NB4 (cell line): ENCODE data around the gene KCTD19.

Source experiments
- DNase-seq: peaks from one replicate; pipeline ENCODE4 v3.0.0; 2010; ENCODE audit warnings: low read depth
- H3K4me3 ChIP-seq: one replicate; pipeline ENCODE4 v1.5.1; 2011; ENCODE audit warnings: mild to moderate bottlenecking, low read depth, low read length, moderate library complexity
- MYC ChIP-seq: IDR thresholded peaks from 2 replicates; pipeline ENCODE4 v1.6.1; 2011; ENCODE audit warnings: low read depth, low read length
- POLR2A ChIP-seq: IDR thresholded peaks from 2 replicates; pipeline ENCODE4 v1.6.1; 2011; ENCODE audit warnings: mild to moderate bottlenecking; ENCODE audit not compliant: insufficient read length; ENCODE audit errors: extremely low read depth
- TF ChIP-seq, protein P1 (sequence below): IDR thresholded peaks from 2 replicates; pipeline ENCODE4 v1.6.1; 2011; ENCODE audit warnings: low read depth, low read length
- TF ChIP-seq, protein P2 (sequence below): IDR thresholded peaks from one replicate; pipeline ENCODE4 v1.5.1; 2012; ENCODE audit warnings: low read depth, low read length

The KCTD19 gene

DNA sequence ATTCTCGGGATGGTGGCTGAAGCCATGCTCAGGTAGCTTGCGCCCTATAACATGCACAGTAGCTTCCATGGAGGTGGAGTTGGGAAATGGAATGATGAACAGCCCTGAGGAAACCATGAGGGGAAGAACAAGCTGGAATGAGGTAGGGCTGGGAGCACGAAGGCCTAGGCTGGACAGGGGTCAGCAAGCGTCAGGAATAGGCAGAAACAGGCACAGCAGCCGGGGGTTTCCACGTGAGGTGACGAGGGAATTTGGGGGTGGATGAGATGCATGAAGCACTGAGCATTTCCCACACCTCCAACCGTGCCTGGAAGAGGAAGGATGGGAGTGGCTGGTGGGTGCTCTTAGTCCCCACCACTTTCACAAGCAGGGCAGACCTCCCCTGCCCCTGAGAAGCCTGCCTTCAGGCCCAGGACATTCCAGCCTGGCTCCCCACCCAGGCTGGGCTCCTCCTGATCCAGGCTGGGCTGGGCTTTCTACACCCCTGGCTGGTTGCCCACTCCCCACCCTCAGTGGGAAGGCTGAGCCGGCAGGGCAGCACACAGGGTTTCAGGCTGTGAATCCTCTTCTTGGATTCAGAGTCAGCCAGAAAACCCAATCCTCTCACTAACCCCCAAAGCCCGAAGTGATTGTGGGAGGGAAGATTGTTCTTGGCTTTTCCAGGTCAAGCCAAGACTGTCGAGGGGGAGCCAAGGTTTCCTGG is 25.3 kb downstream of the KCTD19 start:
- no peak for DNase-seq
- no peak overlapping the region for H3K4me3 ChIP-seq
- TF ChIP-seq MYC: no peak

DNA sequence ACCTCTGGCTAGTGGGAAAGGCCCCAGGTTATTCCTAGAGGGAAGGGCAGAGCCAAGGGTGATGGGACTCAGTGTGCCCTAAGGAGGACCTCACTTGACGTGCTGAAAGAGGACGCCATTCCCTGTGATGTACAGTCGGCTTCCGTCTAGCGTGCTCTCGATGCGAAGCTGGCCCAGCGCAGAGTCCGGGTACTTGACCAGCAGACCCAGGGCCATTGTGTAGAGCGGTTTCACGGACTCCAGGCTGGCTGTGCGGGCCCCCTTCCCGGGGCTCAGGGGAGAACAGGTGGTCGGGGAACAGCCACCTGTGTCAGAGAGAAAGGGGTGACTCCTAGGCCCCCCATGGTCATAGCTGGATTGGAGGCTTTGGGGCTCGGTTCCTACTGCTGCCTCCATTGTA is 27.3 kb downstream of the KCTD19 start:
- DNase-seq: no peak
- TF ChIP-seq POLR2A (no peak), MYC (no peak)
- TF ChIP-seq, protein P1, sequence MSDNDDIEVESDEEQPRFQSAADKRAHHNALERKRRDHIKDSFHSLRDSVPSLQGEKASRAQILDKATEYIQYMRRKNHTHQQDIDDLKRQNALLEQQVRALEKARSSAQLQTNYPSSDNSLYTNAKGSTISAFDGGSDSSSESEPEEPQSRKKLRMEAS: no peak
- TF ChIP-seq, protein P2, sequence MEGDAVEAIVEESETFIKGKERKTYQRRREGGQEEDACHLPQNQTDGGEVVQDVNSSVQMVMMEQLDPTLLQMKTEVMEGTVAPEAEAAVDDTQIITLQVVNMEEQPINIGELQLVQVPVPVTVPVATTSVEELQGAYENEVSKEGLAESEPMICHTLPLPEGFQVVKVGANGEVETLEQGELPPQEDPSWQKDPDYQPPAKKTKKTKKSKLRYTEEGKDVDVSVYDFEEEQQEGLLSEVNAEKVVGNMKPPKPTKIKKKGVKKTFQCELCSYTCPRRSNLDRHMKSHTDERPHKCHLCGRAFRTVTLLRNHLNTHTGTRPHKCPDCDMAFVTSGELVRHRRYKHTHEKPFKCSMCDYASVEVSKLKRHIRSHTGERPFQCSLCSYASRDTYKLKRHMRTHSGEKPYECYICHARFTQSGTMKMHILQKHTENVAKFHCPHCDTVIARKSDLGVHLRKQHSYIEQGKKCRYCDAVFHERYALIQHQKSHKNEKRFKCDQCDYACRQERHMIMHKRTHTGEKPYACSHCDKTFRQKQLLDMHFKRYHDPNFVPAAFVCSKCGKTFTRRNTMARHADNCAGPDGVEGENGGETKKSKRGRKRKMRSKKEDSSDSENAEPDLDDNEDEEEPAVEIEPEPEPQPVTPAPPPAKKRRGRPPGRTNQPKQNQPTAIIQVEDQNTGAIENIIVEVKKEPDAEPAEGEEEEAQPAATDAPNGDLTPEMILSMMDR: no peak
- no peak overlapping the region for H3K4me3 ChIP-seq

DNA sequence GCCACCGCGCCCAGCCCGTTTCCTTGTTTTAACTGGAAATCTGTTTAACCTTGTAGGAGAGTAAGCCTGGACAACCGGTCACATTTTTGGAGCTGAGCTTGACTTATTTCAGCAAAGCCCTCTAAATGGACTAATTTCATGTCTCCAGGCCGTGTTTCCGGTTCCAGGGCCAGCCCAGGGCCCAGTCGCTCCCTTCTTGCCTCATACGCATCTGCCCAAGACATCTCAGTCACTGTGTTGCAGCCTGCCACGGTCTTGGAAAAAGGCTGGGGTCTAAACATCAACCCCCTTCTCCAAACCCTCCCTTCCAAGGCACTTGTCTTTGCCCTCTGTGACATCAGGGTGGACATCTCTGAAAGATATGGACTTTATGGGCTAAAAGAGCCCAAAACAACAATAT is 28.3 kb downstream of the KCTD19 start:
- DNase-seq: no peak
- TF ChIP-seq, protein P1: no peak
- TF ChIP-seq POLR2A (no peak), MYC (no peak)
- TF ChIP-seq, protein P2: no peak

DNA sequence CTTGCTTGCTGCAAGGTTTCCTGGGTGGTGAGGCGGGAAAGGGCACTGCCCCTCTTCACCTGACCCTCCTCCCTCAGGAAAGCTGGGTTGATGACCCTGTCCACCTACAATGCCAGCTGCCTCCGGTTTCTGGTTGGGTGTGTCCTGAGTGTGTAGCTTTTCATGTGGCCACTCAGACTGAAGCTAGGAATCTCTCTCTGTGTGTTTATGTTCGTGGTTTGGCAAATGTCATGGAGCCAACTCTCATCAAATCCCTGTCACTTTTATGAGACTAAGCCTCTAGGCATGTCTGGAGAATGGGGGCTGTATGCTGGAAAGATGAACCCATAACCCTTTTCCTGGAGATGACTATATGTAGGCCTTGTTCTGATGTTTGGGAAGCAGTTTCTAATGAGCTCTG is 30.1 kb downstream of the KCTD19 start:
- TF ChIP-seq, protein P2: no peak
- TF ChIP-seq POLR2A: no peak
- DNase-seq: no peak
- H3K4me3 ChIP-seq: no peak overlapping the region

More for the DNA sequence above, 28.3 kb downstream of the KCTD19 start:
- no peak overlapping the region for H3K4me3 ChIP-seq

DNA sequence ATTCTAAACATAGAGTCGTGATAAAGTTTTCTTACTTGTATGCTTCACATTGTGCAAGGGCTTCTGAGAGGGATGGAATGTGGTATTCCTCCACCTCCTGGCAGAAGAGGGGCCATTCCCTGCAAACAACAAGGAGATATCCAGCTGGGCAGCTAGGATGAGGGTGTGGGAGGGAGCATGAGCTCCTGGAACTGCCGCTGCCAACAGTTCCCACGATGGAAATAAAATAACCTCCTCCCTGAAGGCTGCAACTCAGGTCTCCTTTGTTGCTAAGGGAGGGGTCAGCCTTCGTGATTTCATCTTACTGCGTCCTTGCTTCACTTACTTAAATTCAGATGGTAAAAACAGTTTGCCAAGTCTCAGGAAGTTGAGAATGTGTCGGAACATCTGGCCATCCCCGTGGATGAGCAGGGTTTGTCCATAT is 31.6 kb downstream of the KCTD19 start:
- DNase-seq: no peak
- TF ChIP-seq, protein P2: no peak
- TF ChIP-seq, protein P1: no peak
- TF ChIP-seq POLR2A (no peak), MYC (no peak)
- H3K4me3 ChIP-seq: no peak overlapping the region

DNA sequence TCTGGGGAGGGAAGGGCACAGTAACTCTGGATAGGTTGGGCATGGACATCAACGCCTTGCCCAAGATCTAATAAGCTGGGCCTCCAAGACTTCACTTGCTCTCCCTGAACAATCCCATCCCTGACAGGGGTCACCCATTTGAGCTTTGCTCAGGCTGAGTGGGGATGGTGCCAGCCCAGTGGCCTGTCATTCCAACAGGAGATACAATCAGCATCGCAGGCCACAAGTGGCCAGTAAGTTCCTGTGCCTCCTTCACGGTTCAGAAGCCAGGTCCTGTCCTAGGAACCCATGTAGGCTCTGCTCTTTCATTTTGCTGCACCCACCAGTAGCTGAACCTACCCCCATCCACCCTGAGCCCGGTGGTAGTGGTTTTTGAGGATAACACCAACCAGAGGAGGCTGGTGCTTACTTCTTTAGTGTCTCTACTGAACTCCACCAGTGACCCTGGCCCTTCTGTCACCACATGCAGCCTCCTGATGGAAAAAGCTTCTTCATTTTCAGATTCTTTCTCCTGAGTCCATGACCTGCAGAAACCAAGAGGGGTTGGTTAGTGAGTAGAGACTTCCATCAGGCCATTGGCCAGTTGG is 32.3 kb downstream of the KCTD19 start:
- no peak overlapping the region for H3K4me3 ChIP-seq
- TF ChIP-seq MYC (no peak), POLR2A (no peak)
- TF ChIP-seq, protein P1: no peak
- TF ChIP-seq, protein P2: no peak
- no peak for DNase-seq
